IMR-90 (cell line): ENCODE data around the gene FNTB.

Source experiments
- CEBPB ChIP-seq: IDR thresholded peaks from 2 replicates; pipeline ENCODE4 v1.6.1; 2012; ENCODE audit warnings: low read depth, low read length, improper control_type of control experiment
- CTCF ChIP-seq: conservative IDR thresholded peaks from 2 replicates; pipeline ENCODE4 v1.5.1; 2012; ENCODE audit warnings: mild to moderate bottlenecking, low read depth, low read length, improper control_type of control experiment
- ELK1 ChIP-seq: fragments of 150-350 bp; IDR thresholded peaks from 2 replicates; pipeline ENCODE4 v1.6.1; 2016; ENCODE audit warnings: low read depth, mild to moderate bottlenecking, low read length, moderate library complexity, borderline replicate concordance
- MAFK ChIP-seq: IDR thresholded peaks from 2 replicates; pipeline ENCODE4 v1.6.1; 2012; ENCODE audit warnings: low read depth, low read length, improper control_type of control experiment
- MAZ ChIP-seq: IDR thresholded peaks from 2 replicates; pipeline ENCODE4 v1.6.1; 2012; ENCODE audit warnings: low read depth, mild to moderate bottlenecking, low read length, improper control_type of control experiment, moderate library complexity, borderline replicate concordance
- NFE2L2 ChIP-seq: fragments of 150-350 bp; IDR thresholded peaks from 2 replicates; pipeline ENCODE4 v1.6.1; 2016; ENCODE audit warnings: low read depth, mild to moderate bottlenecking, low read length
- POLR2A ChIP-seq: IDR thresholded peaks from 2 replicates; pipeline ENCODE4 v1.6.1; 2012; ENCODE audit warnings: mild to moderate bottlenecking, low read depth, low read length
- RAD21 ChIP-seq: IDR thresholded peaks from 2 replicates; pipeline ENCODE4 v1.6.1; 2012; ENCODE audit warnings: low read length, improper control_type of control experiment
- RFX5 ChIP-seq: IDR thresholded peaks from 2 replicates; pipeline ENCODE4 v1.8.0; 2012; ENCODE audit warnings: low read depth, mild to moderate bottlenecking, low read length, moderate library complexity
- SMC3 ChIP-seq: fragments of 150-350 bp; IDR thresholded peaks from 2 replicates; pipeline ENCODE4 v1.6.1; 2016; ENCODE audit warnings: low read depth, mild to moderate bottlenecking, antibody characterized with exemption, low read length, moderate library complexity
- USF2 ChIP-seq: fragments of 150-350 bp; IDR thresholded peaks from 2 replicates; pipeline ENCODE4 v1.6.1; 2017; ENCODE audit warnings: mild to moderate bottlenecking, antibody characterized with exemption, low read length, low read depth

- no peak for TF ChIP-seq MAFK
- TF ChIP-seq CTCF = no peak
- TF ChIP-seq USF2 = no peak
- no peak for TF ChIP-seq CEBPB
- TF ChIP-seq NFE2L2 = no peak
- TF ChIP-seq ELK1 = no peak
- no peak for TF ChIP-seq MAZ
- no peak for TF ChIP-seq POLR2A
- TF ChIP-seq SMC3 = no peak
- no peak for TF ChIP-seq RAD21
- TF ChIP-seq RFX5 = no peak
Measured at GRCh38 chr14:64943556-64943955, 43.1 kb upstream of the FNTB start.
